GM12878 (cell line): ENCODE measurements around the gene RNF43.

Experiments
- HSF1 ChIP-seq: fragments of 150-350 bp; IDR thresholded peaks from 2 replicates; pipeline ENCODE4 v1.6.1; 2014; ENCODE audit warnings: mild to moderate bottlenecking, low read depth, low read length
- POLR2A ChIP-seq: IDR thresholded peaks from 2 replicates; pipeline ENCODE4 v1.6.1; 2011; ENCODE audit warnings: low read depth, mild to moderate bottlenecking, low read length
- RAD51 ChIP-seq: fragments of 450-650 bp; IDR thresholded peaks from 2 replicates; pipeline ENCODE4 v1.6.1; 2016; ENCODE audit warnings: moderate library complexity, mild to moderate bottlenecking, inconsistent platforms

DNA sequence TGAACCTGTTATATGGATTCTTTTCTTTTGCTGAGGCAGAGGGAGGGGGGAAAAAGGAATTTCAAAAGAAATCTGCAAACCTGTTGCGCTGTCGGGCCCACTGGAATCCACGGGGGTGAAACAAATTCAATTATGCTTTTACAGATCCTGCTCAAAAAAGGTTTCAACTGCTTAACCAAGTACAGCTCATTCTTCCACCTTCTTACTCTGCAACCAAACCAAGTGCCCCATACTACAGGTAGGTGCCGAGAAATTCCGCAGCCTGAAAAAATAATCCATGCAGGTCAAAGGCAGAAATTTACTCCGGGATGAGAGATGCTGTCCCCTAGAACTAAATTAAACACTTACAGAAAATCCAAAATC, 416 bp downstream of the RNF43 start:
- TF ChIP-seq RAD51, result no peak
- no peak for TF ChIP-seq POLR2A
- no peak for TF ChIP-seq HSF1
